Mucosa of gallbladder (tissue), 1 donor: Measurements from ENCODE around the gene MYLK4. TPM values are rescaled to one million over a fixed set of nuclear protein-coding genes. Genes with fewer than 3 reads are reported as not detected.

Experiments
- DNase-seq: peaks from one replicate; pipeline ENCODE4 v3.0.0-alpha.2; 2020; ENCODE audit warnings: low spot score
- total RNA-seq: library from RNA; stranded (reverse); gene quantifications from one replicate; pipeline ENCODE4 v1.2.1, GENCODE V29; 2021
- donor health status: DM: no; HTN: no; CAD: no.

The MYLK4 gene
- total RNA-seq, result 0.63 TPM

GRCh38 chr6:2750832-2751231 is at the start of gene MYLK4:
Gene MYLK4 (minus strand): TSS chr6:2750922. CDS start chr6:2749294, 1,628 bp downstream.
- DNase-seq, result no peak

DNA sequence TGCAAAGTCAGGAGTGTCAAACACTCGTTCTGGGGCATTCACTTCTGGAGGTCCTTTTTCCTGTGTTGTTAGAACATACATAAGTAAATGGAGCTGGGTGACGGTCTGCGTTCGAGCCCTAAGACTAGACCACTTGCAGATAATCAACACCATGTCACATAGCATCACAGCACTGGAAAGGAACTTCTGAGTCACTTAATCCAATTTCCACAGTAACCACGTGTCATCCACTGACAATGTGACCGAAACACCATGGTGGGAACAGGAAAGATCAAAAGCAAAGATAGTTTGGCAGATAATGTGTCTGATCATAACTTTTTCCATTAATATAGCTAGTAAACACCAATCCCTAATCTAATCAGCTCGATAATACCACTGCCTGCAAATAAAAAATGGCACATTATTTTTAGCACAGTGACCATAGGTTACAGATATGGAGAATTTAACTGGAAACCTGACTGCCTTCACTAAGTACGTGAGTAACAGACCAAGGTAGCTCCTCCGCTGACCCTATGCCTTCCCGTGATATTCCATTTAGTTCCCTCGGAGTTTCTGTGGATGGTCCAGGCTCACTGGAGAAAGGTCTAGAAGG is 49.3 kb upstream of the MYLK4 start:
- no peak for DNase-seq

DNA sequence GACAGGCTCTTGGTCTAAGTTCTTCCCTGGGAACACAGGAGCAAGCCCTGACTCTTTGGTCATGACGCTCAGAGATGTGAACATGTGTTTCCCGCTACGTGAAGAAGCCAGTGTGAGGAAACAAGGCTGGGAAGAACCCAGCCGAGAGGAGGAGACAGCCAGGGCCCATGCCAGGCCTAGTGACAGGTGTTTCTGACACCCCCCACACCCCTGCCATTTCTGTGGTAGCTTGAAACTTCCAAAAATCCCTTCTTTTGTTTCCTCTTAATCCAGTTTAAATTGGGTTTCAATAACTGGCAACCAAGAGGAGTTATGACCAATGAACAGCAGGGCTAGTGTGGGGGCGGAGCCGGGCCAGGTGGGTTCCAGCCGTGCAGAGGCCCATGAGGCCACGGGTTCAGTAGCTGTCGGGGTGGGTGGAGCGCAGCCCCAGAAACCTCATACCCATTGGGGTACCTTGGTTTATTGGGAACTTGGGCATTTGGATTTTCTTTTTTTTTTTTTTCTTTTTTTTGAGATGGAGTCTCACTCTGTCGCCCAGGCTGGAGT is 47.9 kb upstream of the MYLK4 start:
- no peak for DNase-seq

GRCh38 chr6:2797564-2798031 is 46.9 kb upstream of the MYLK4 start:
- peak; percentile 21 for DNase-seq

- DNase-seq, result no peak
These were observed 46.1 kb upstream of the MYLK4 start for GRCh38 chr6:2796861-2797260.

GRCh38 chr6:2795956-2796355 is 45.2 kb upstream of the MYLK4 start:
- no peak for DNase-seq

DNA sequence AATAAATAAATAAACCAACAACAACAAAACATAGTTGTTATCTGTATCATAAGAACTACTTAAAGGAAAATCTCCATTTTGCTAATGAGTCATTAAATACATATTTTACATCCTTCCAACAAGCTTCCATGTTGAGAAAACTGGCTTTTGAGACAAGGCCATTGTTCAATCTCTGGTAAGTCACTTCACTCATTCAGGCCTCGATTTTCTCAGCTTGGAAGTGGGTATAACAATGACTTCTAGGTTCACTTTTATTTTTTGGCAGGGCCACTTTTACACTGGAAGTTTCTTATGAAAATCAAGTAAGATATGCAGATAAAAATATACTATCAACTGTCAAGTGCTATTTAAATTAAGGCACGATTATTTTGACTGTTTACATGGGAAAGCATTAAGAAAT is 44.4 kb upstream of the MYLK4 start:
- no peak for DNase-seq

- DNase-seq, result no peak
These were observed 43.5 kb upstream of the MYLK4 start for GRCh38 chr6:2794171-2794730.

DNA sequence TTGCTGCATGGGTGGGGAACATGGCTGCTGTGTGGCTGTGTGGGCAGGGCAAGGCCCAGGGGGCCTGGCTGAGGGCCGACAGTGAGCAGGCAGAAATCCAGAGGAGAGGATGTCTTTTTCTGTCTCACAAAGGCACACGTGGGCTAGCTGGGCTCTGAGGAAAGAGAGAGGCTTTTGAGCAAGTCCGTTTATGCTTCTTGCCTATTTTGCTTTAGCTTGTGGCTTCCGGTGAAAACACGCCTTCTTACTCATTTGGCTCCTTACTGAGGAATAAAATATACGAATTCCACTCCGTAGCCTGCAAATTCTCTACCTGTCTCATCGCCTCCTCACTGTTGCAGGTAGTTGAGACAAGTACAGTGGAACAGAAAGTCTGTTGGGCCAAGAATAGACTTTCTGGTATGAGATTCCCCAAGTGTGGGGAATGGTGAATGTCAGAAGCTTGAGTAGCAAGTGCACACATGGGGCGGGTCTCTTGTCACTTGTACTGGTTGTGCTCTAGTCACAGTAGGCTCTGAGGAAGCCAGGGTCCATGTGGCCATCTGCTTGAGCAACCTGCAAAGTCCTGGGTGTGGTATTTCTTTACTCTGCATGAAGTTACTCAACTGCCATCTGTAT is 42.9 kb upstream of the MYLK4 start:
- DNase-seq, result no peak

DNA sequence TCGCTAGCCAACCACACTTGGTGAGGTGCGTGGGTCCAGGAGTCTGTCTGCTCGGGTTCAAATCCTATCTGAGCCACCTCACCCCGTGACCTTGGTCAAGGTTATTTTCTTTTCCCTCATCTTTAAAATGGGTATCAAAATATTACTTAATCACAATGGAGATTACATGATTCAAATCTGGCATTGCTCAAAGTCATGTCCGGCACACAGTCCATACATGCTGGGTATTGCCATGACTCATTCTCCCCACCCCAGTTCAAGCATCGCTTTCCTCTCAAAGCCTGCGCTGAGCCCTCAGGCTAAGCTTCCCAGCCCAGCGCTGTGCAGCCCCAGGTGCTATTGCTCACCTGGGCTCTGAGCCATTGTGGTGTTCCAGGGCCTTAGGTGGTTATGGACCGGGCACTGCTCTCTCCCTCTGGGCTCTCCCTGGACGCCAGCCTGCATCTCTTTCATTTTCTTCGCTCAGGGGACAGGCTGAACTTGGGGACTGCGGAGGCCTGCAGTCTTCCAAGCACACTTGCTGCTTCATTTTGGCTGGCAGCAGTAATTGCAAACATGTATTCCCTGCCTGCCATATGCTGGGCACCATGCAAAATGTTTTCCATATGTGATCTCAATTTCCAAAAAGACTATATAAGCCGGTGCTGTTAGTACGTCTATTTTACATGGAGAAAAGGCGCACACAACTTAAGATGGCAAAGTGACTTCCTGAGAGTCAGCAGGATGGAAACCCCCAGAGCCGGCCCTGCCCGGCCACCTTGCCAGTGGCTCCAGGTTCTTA is 41.8 kb upstream of the MYLK4 start:
- no peak for DNase-seq

DNA sequence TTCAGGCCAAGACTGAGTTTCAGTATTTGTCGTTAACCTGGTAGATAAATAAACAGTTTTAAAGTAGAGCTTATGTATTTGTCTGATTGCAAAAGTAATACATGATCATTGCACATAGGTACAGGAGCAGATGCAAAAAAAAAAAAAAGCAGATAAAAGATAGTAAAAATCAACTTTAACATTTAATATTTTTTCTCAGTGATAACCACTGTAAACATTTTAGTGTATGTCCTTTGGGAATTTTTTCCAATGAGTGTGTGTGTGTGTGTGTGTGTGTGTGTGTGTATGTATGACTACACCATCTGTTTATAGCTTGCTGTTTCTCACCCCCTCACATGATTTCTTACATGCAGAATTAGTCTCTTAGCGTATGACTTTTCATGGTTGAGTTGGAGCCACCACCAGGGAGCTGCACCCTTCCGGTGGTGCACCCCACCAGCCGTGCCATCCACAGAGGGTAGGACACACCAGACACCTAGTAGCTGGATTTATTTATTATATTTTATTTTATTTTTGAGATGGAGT is 40.8 kb upstream of the MYLK4 start:
- no peak for DNase-seq

DNA sequence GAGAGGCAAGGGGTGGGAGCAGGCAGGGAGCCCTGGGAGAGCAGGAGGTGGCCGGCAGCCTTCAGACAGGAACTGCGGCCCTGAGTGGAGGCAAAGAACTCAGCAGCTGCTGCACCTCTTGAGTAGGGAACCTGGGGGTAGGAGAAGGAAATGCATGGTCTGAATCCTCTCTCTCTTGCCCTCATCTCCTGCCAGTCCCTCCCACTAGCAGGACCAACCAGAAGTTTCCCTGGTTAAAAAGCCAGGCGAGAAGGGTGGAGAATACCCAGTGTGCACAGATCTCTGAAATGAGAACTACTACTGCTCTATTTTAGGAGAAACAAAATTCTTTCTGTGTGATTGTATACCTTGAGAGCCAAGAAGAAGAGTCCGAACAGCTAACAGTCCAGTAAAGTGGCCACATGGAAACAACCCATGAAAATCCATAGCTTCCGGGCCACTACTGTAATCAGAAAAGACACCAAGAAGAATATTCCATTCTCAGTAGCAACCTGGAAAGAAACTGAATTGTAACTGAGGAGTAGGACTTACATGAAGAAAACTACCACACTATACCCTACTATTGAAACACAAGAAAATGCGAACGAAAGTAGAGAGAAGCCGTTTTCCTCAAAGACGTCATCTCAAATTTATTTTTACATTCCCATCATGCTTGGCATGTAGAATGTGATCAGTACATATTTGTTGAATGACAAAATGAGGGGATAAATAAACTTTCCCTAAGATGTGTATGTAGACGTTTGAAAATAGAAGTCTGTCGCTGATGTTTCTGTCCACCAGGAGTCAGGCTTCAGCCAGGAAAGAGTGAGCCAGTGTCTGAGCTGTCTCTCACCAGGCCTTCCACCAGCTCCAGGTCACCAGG is 40.1 kb upstream of the MYLK4 start:
- peak; percentile 78 for DNase-seq

DNA sequence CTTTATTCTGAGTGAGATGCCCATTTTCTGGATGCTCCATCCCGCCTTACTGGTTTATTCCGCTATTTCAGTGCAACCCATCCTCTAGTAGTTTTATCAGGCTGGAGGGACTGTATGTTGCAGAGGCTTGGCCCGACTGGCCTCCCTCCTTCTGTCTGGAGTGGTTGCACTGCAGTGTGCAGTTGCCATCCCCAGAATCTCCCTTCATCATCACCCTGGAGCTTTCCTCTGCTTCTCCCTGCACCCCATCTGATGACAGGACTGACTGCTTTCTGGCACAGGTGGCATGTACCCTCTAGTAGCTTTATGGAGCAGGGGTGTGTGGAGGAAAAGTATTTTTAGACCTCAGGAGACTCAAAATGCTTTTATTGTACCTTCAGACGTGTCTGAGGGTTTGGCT is 35.5 kb upstream of the MYLK4 start:
- DNase-seq, result no peak

GRCh38 chr6:2784930-2785329 is 34.2 kb upstream of the MYLK4 start:
- DNase-seq, result no peak

DNA sequence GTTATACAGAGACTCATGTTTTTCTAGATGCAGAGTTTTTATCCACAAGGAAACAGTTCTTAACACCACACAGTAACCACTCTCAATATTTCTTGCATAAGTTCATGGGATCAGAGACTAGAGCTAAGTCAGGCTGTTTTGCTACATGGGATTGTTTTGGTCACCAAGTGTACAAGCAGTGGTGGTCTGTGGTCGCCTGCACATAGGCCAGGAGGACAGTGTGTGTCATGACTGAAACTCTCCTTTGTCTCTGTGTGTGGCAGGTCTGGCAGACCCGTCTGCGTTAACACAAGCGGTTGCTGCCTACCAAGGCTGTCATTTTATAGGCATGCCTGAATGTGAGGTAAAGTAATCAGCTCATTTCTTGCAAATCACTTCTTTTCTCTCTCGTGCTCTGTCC is 33.3 kb upstream of the MYLK4 start:
- no peak for DNase-seq

GRCh38 chr6:2783188-2783963 is 32.7 kb upstream of the MYLK4 start:
- no peak for DNase-seq

- no peak for DNase-seq
These were observed 32.1 kb upstream of the MYLK4 start for GRCh38 chr6:2782825-2783187.

DNA sequence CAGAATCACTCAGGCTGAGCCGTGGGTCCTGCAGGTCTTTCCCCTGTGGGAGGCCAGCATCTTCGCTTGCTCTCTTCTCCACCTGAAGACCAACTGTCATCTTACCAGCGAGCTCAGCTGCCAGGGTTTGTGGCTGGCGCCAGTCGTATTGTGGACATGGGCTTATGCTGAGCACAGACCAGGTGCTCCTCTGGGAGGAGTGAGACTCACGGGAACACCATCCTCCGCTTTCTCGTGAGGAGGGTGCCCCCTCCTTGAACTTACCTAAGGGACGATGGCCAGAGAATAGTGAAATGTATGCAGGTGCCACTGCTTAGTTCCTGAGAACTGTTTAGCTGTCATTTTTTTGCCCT is 31.6 kb upstream of the MYLK4 start:
- DNase-seq, result no peak

GRCh38 chr6:2781685-2782355 is 31.1 kb upstream of the MYLK4 start:
- no peak for DNase-seq
